ENCODE data around the gene UST.

Gene UST

GRCh38 chr6:148884461-148884860 is 137.6 kb downstream of the UST start:
- DNase-seq: no peak
- Histone ChIP-seq H3K4me1 (no peaks in the 10 kb centered on the region), H3K27me3 (peaks cover 12% of the 10 kb centered on the region), H3K9me3 (no peaks in the 10 kb centered on the region), H3K4me3 (ENCODE audit: low read depth, low read length) (no peak overlapping the region), H3K36me3 (no peaks in the 10 kb centered on the region)
- TF ChIP-seq, protein P1, sequence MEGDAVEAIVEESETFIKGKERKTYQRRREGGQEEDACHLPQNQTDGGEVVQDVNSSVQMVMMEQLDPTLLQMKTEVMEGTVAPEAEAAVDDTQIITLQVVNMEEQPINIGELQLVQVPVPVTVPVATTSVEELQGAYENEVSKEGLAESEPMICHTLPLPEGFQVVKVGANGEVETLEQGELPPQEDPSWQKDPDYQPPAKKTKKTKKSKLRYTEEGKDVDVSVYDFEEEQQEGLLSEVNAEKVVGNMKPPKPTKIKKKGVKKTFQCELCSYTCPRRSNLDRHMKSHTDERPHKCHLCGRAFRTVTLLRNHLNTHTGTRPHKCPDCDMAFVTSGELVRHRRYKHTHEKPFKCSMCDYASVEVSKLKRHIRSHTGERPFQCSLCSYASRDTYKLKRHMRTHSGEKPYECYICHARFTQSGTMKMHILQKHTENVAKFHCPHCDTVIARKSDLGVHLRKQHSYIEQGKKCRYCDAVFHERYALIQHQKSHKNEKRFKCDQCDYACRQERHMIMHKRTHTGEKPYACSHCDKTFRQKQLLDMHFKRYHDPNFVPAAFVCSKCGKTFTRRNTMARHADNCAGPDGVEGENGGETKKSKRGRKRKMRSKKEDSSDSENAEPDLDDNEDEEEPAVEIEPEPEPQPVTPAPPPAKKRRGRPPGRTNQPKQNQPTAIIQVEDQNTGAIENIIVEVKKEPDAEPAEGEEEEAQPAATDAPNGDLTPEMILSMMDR (IDR thresholded peaks at IDR 0.05; ENCODE audit: low read depth, low read length): no peak

- Histone ChIP-seq H3K27me3 (peaks cover 12% of the 10 kb centered on the region), H3K4me3 (ENCODE audit: low read depth, low read length) (no peak overlapping the region), H3K36me3 (no peaks in the 10 kb centered on the region), H3K4me1 (no peaks in the 10 kb centered on the region), H3K9me3 (no peaks in the 10 kb centered on the region)
- TF ChIP-seq, protein P1 (IDR thresholded peaks at IDR 0.05; ENCODE audit: low read depth, low read length): no peak
- DNase-seq: no peak
Measured at GRCh38 chr6:148885136-148885865, 138.5 kb downstream of the UST start.

- Histone ChIP-seq H3K4me3 (ENCODE audit: low read depth, low read length) (no peak overlapping the region), H3K36me3 (no peaks in the 10 kb centered on the region), H3K9me3 (no peaks in the 10 kb centered on the region), H3K4me1 (no peaks in the 10 kb centered on the region), H3K27me3 (peaks cover 12% of the 10 kb centered on the region)
- DNase-seq: no peak
- TF ChIP-seq, protein P1 (IDR thresholded peaks at IDR 0.05; ENCODE audit: low read depth, low read length): no peak
Measured at GRCh38 chr6:148885925-148886845, 139.4 kb downstream of the UST start.

DNA sequence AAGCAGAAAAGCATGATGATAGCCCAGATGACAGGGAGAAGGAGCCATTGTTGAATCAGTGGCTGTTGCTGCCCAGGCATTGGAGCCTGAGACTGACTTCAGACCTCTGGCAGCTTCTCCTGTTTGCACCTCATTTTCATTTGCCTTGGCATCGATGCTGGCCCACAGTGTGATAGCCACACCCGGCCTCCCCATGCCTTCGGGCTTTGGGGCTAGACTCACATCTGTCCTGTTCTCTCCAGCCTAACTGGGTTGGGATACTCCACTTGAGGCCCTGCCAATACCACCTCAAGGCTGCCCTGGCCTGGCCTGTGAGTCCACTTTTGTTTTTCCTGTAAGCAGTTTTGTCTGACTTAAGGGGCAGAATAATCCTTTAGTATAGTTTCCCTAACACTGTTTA is 140.4 kb downstream of the UST start:
- TF ChIP-seq, protein P1 (IDR thresholded peaks at IDR 0.05; ENCODE audit: low read depth, low read length): no peak
- Histone ChIP-seq H3K9me3 (no peaks in the 10 kb centered on the region), H3K36me3 (no peaks in the 10 kb centered on the region), H3K27me3 (peaks cover 12% of the 10 kb centered on the region), H3K4me1 (no peaks in the 10 kb centered on the region), H3K4me3 (ENCODE audit: low read depth, low read length) (no peak overlapping the region)
- DNase-seq: no peak

- DNase-seq: no peak
- Histone ChIP-seq H3K27me3 (peaks cover 12% of the 10 kb centered on the region), H3K4me3 (ENCODE audit: low read depth, low read length) (no peak overlapping the region), H3K4me1 (no peaks in the 10 kb centered on the region), H3K9me3 (no peaks in the 10 kb centered on the region), H3K36me3 (no peaks in the 10 kb centered on the region)
- TF ChIP-seq, protein P1 (IDR thresholded peaks at IDR 0.05; ENCODE audit: low read depth, low read length): no peak
Measured at GRCh38 chr6:148888856-148889255, 142.0 kb downstream of the UST start.

Data from BE2C (cell line).